H9 (cell line): ENCODE results near the gene PDZD2. TPM values are rescaled to one million over a fixed set of nuclear protein-coding genes. Genes with fewer than 3 reads are reported as not detected.

Source experiments
- DNase-seq: peaks from one replicate; pipeline ENCODE4 v3.0.0-alpha.2; 2017
- H2AFZ ChIP-seq: one replicate; pipeline ENCODE4 v1.6.1; 2013; ENCODE audit warnings: mild to moderate bottlenecking, low read length, control low read depth, moderate library complexity
- H2AK5ac ChIP-seq: 2 replicates; pipeline ENCODE4 v1.6.1; 2013; ENCODE audit warnings: low read length, control low read depth, mixed read lengths; ENCODE audit not compliant: insufficient read length
- H2BK120ac ChIP-seq: one replicate; pipeline ENCODE4 v1.6.1; 2013; ENCODE audit warnings: low read depth, mild to moderate bottlenecking, low read length, control low read depth, inconsistent platforms; ENCODE audit not compliant: poor library complexity, severe bottlenecking
- H2BK12ac ChIP-seq: 2 replicates; pipeline ENCODE4 v1.6.1; 2013; ENCODE audit warnings: low read length, control low read depth, mixed read lengths, low read depth; ENCODE audit not compliant: insufficient read length
- H2BK15ac ChIP-seq: 2 replicates; pipeline ENCODE4 v1.6.1; 2013; ENCODE audit warnings: low read depth, low read length, control low read depth
- H2BK20ac ChIP-seq: one replicate; pipeline ENCODE4 v1.6.1; 2013; ENCODE audit warnings: low read depth, mild to moderate bottlenecking, low read length, control low read depth, inconsistent platforms; ENCODE audit not compliant: poor library complexity, severe bottlenecking
- H2BK5ac ChIP-seq: 2 replicates; pipeline ENCODE4 v1.6.1; 2013; ENCODE audit warnings: low read length, control low read depth, mixed read lengths; ENCODE audit not compliant: insufficient read length
- H3K14ac ChIP-seq: 2 replicates; pipeline ENCODE4 v1.6.1; 2013; ENCODE audit warnings: low read length, control low read depth; ENCODE audit not compliant: insufficient read depth
- H3K18ac ChIP-seq: 2 replicates; pipeline ENCODE4 v1.6.1; 2013; ENCODE audit warnings: low read depth, mild to moderate bottlenecking, mixed read lengths, low read length, control low read depth; ENCODE audit not compliant: insufficient read length
- H3K23ac ChIP-seq: 2 replicates; pipeline ENCODE4 v1.6.1; 2013; ENCODE audit warnings: low read length, control low read depth, mixed read lengths, low read depth; ENCODE audit not compliant: insufficient read length
- H3K23me2 ChIP-seq: 2 replicates; pipeline ENCODE4 v1.6.1; 2013; ENCODE audit warnings: low read depth, mild to moderate bottlenecking, mixed read lengths, low read length, control low read depth; ENCODE audit not compliant: insufficient read length, poor library complexity, severe bottlenecking
- H3K27ac ChIP-seq: 2 replicates; pipeline ENCODE4 v1.5.1; 2013; ENCODE audit warnings: low read length, control low read depth, mixed read lengths, low read depth; ENCODE audit not compliant: insufficient read length
- H3K27me3 ChIP-seq: 2 replicates; pipeline ENCODE4 v1.6.1; 2013; ENCODE audit warnings: low read length, control low read depth, inconsistent platforms; ENCODE audit not compliant: insufficient read depth
- H3K4ac ChIP-seq: 2 replicates; pipeline ENCODE4 v1.6.1; 2013; ENCODE audit warnings: low read depth, mild to moderate bottlenecking, control low read depth, inconsistent platforms, low read length, moderate library complexity
- H3K4me1 ChIP-seq: 2 replicates; pipeline ENCODE4 v1.6.1; 2013; ENCODE audit warnings: low read length, control low read depth, inconsistent platforms; ENCODE audit not compliant: insufficient read depth
- H3K4me2 ChIP-seq: 2 replicates; pipeline ENCODE4 v1.6.1; 2013; ENCODE audit warnings: low read length, control low read depth, mixed read lengths; ENCODE audit not compliant: insufficient read length, insufficient read depth
- H3K56ac ChIP-seq: 2 replicates; pipeline ENCODE4 v1.6.1; 2013; ENCODE audit warnings: low read depth, mild to moderate bottlenecking, mixed read lengths, low read length, control low read depth; ENCODE audit not compliant: insufficient read length
- H3K79me1 ChIP-seq: 2 replicates; pipeline ENCODE4 v1.6.1; 2013; ENCODE audit warnings: low read depth, mild to moderate bottlenecking, moderate library complexity, low read length, control low read depth, inconsistent platforms; ENCODE audit not compliant: insufficient read depth, poor library complexity, severe bottlenecking
- H3K79me2 ChIP-seq: 2 replicates; pipeline ENCODE4 v1.6.1; 2013; ENCODE audit warnings: low read length, control low read depth, inconsistent platforms; ENCODE audit not compliant: insufficient read depth
- H3K9ac ChIP-seq: 2 replicates; pipeline ENCODE4 v1.6.1; 2013; ENCODE audit warnings: low read length, control low read depth, mixed read lengths; ENCODE audit not compliant: insufficient read length; ENCODE audit errors: extremely low read depth
- H3K9me3 ChIP-seq: one replicate; pipeline ENCODE4 v1.6.1; 2013; ENCODE audit warnings: low read depth, low read length, inconsistent platforms; ENCODE audit not compliant: control insufficient read depth
- H3T11ph ChIP-seq: one replicate; pipeline ENCODE4 v1.6.1; 2013; ENCODE audit warnings: mild to moderate bottlenecking, low read length, control low read depth, inconsistent platforms
- H4K20me1 ChIP-seq: one replicate; pipeline ENCODE4 v1.6.1; 2013; ENCODE audit not compliant: control insufficient read depth, insufficient read length, insufficient read depth
- H4K5ac ChIP-seq: 2 replicates; pipeline ENCODE4 v1.6.1; 2013; ENCODE audit warnings: low read depth, mild to moderate bottlenecking, mixed read lengths, low read length, control low read depth; ENCODE audit not compliant: insufficient read length
- H4K8ac ChIP-seq: replicated peaks from 2 replicates; pipeline ENCODE4 v1.6.1; 2013; ENCODE audit warnings: low read length, control low read depth, mixed read lengths, low read depth; ENCODE audit not compliant: insufficient read length
- H4K91ac ChIP-seq: 2 replicates; pipeline ENCODE4 v1.6.1; 2013; ENCODE audit warnings: low read depth, mild to moderate bottlenecking, moderate library complexity, mixed read lengths, low read length, control low read depth; ENCODE audit not compliant: insufficient read length
- H3K27ac Mint-ChIP-seq, 3 experiments: 2 replicates in 2 of 3; 3 replicates in 1 of 3; pipeline ENCODE4 v1.8.0; 2020 to 2021; ENCODE audit warnings: mixed read lengths in 3 of 3, mild to moderate bottlenecking in 1 of 3, moderate library complexity in 1 of 3
- H3K27me3 Mint-ChIP-seq: 2 replicates; pipeline ENCODE4 v1.8.0; 2021; ENCODE audit warnings: low read depth, mild to moderate bottlenecking, moderate library complexity, mixed read lengths
- H3K36me3 Mint-ChIP-seq, 3 experiments: 2 replicates in 2 of 3; 3 replicates in 1 of 3; pipeline ENCODE4 v1.8.0; 2020 to 2021; ENCODE audit warnings: low read depth in 3 of 3, mixed read lengths in 3 of 3; ENCODE audit not compliant: insufficient read depth in 1 of 3
- H3K4me1 Mint-ChIP-seq, 2 experiments: 2 replicates each; pipeline ENCODE4 v1.8.0; 2020; ENCODE audit warnings: mixed read lengths in 2 of 2
- H3K4me3 Mint-ChIP-seq, 2 experiments: 2 replicates in 1 of 2; 3 replicates in 1 of 2; pipeline ENCODE4 v1.8.0; 2020 to 2021; ENCODE audit warnings: mild to moderate bottlenecking in 2 of 2, mixed read lengths in 2 of 2, moderate library complexity in 1 of 2
- H3K9me3 Mint-ChIP-seq, 2 experiments: 2 replicates in 1 of 2; 3 replicates in 1 of 2; pipeline ENCODE4 v1.8.0; 2020; ENCODE audit warnings: mild to moderate bottlenecking in 2 of 2, mixed read lengths in 2 of 2, moderate library complexity in 1 of 2
- CTCF ChIP-seq: fragments of 200-600 bp; sonication (generic); conservative IDR thresholded peaks from 3 replicates; pipeline ENCODE4 v1.8.0; 2021; ENCODE audit warnings: antibody characterized with exemption, mild to moderate bottlenecking
- WGBS: extraction: QIAGEN DNeasy Blood & Tissue Kit; methylation state at CpG from one replicate; pipeline ENCODE4 v1.1.7; 2013; ENCODE audit warnings: missing lambda C conversion rate, low lambda C conversion rate, mixed read lengths; ENCODE audit not compliant: insufficient read length; ENCODE audit errors: extremely low coverage; 5-methylcytosine and 5-hydroxymethylcytosine counted together
- total RNA-seq: library from RNA; stranded (reverse); gene quantifications from 2 replicates; pipeline ENCODE4 v1.2.1, GENCODE V29; 2021

PDZD2 gene
- total RNA-seq, 1 experiment from 2014 or later, result 9.9 TPM

- Histone ChIP-seq H4K91ac (no peak overlapping the region), H3K56ac (no peak overlapping the region), H3K27ac (peak overlapping the region; percentile 36), H3K79me2 (peaks cover 3% of the 10 kb centered on the region; the same call in 1 of the 2 replicates), H3K23me2 (no peaks in the 10 kb centered on the region), H4K5ac (no peak overlapping the region), H3K23ac (no peak overlapping the region), H3K9me3 (no peaks in the 10 kb centered on the region), H2BK5ac (no peak overlapping the region), H2AFZ (no peak overlapping the region), H3K14ac (no peak overlapping the region; the same call in 1 of the 2 replicates), H2BK20ac (no peak overlapping the region), H3K18ac (no peak overlapping the region), H3K4me1 (no peaks in the 10 kb centered on the region), H3K27me3 (no peaks in the 10 kb centered on the region; the same call in 1 of the 2 replicates), H4K8ac (no peak overlapping the region), H2BK12ac (no peak overlapping the region), H3K4me2 (no peak overlapping the region), H3T11ph (no peak overlapping the region), H3K79me1 (peaks cover 8% of the 10 kb centered on the region), H3K9ac (no peak overlapping the region), H3K4ac (no peak overlapping the region), H2AK5ac (no peak overlapping the region), H2BK15ac (no peak overlapping the region), H4K20me1 (no peaks in the 10 kb centered on the region), H2BK120ac (no peak overlapping the region)
- Mint-ChIP-seq H3K36me3 (peaks cover 14 to 42% (median 33%) of the 10 kb centered on the region in 3 experiments), H3K4me3 (no peak overlapping the region), H3K27me3 (no peaks in the 10 kb centered on the region), H3K9me3 (no peaks in the 10 kb centered on the region), H3K4me1 (peaks cover 9 to 12% of the 10 kb centered on the region in 2 experiments), H3K27ac (peak overlapping the region; percentile 19 to 90 (median 79); a peak in 6 of 7 replicates)
- no CpG with 5 or more reads among the region's 3 CpGs for WGBS
- no peak for TF ChIP-seq CTCF
- no peak for DNase-seq
Observed at GRCh38 chr5:32127711-32128110, 488.8 kb downstream of the PDZD2 start.
